GM21367 (cell line): ENCODE measurements around the gene PNMT.
"Not testable (repeated sequence)": the region's sequence is repeated elsewhere in the genome, so short reads cannot be mapped to it uniquely, and the experiment has no call there.

Source experiments
- ATAC-seq: cut with Tn5 transposase; IDR thresholded peaks from one replicate; pipeline ENCODE4 v1.9.1; 2021; ENCODE audit not compliant: unreplicated experiment

PNMT gene

GRCh38 chr17:39706921-39707337, 38.7 kb downstream of the PNMT start:
- no peak for ATAC-seq

- no peak for ATAC-seq
Measured at GRCh38 chr17:39709319-39709997, 41.2 kb downstream of the PNMT start.

GRCh38 chr17:39709998-39710964, 42.0 kb downstream of the PNMT start:
- no peak for ATAC-seq

GRCh38 chr17:39711071-39711470, 42.8 kb downstream of the PNMT start:
- not testable (repeated sequence) for ATAC-seq

- ATAC-seq = no peak
Measured at GRCh38 chr17:39711851-39712250, 43.6 kb downstream of the PNMT start.

- ATAC-seq = no peak
Measured at GRCh38 chr17:39714234-39714633, 46.0 kb downstream of the PNMT start.

GRCh38 chr17:39715375-39716072, 47.3 kb downstream of the PNMT start:
- no peak for ATAC-seq

- no peak for ATAC-seq
Measured at GRCh38 chr17:39716073-39716818, 48.0 kb downstream of the PNMT start.

- ATAC-seq = no peak
Measured at GRCh38 chr17:39716879-39717536, 48.8 kb downstream of the PNMT start.

GRCh38 chr17:39717660-39718059, 49.4 kb downstream of the PNMT start:
- ATAC-seq = no peak

GRCh38 chr17:39719563-39720355, 51.5 kb downstream of the PNMT start:
- no peak for ATAC-seq
